Stimulated activated naive CD8-positive, alpha-beta T cell treated with anti-CD3 and anti-CD28 coated beads, Interleukin-15, Interleukin-2, amounts not matched to agents 100 U/mL and 50 U/mL, for 24 hours (primary cell): ENCODE results near the gene CSTPP1.

ENCODE experiments used
- ATAC-seq: fragments of 150-1000 bp; cut with Tn5 transposase; one replicate; pipeline ENCODE4 v1.10.0; 2021
- DNase-seq: peaks from one replicate; pipeline ENCODE4 v3.0.0; 2021

Gene CSTPP1

GRCh38 chr11:47208628-47209027, 272.1 kb downstream of the CSTPP1 start:
- DNase-seq (no peak), ATAC-seq (no peak)
